Measurements from ENCODE around the gene CUBN. TPM values are rescaled to one million over a fixed set of nuclear protein-coding genes. Genes with fewer than 3 reads are reported as not detected.

CUBN gene
- total RNA-seq, 2 donors from 2014 or later, result 2.6 to 3.6 TPM

- intact Hi-C loops (cut with DNase I), result no loop called here
- Histone ChIP-seq H3K36me3 (replicated peaks in 1 of 2; ENCODE audit: insufficient read depth in 1 of 2, low read depth in 2 of 2) (no peaks in the 10 kb centered on the region), H3K27ac (no peak overlapping the region), H3K4me3 (no peak overlapping the region), H3K4me1 (no peaks in the 10 kb centered on the region), H3K9me3 (no peaks in the 10 kb centered on the region), H3K27me3 (no peaks in the 10 kb centered on the region)
- DNase-seq (no peak), ATAC-seq (no peak)
- whole genome bisulfite sequencing, 2 donors, result 71 to 76% methylated on average over 7 of the region's 7 CpGs
- TF ChIP-seq, protein P1, sequence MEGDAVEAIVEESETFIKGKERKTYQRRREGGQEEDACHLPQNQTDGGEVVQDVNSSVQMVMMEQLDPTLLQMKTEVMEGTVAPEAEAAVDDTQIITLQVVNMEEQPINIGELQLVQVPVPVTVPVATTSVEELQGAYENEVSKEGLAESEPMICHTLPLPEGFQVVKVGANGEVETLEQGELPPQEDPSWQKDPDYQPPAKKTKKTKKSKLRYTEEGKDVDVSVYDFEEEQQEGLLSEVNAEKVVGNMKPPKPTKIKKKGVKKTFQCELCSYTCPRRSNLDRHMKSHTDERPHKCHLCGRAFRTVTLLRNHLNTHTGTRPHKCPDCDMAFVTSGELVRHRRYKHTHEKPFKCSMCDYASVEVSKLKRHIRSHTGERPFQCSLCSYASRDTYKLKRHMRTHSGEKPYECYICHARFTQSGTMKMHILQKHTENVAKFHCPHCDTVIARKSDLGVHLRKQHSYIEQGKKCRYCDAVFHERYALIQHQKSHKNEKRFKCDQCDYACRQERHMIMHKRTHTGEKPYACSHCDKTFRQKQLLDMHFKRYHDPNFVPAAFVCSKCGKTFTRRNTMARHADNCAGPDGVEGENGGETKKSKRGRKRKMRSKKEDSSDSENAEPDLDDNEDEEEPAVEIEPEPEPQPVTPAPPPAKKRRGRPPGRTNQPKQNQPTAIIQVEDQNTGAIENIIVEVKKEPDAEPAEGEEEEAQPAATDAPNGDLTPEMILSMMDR (IDR thresholded peaks at IDR 0.05), result no peak
- no peak for TF ChIP-seq POLR2A (IDR thresholded peaks at IDR 0.05)
These were observed 95.9 kb downstream of the CUBN start for GRCh38 chr10:17033529-17034260.

- no peak for DNase-seq
- Histone ChIP-seq H3K27me3 (no peaks in the 10 kb centered on the region), H3K9me3 (no peaks in the 10 kb centered on the region), H3K27ac (no peak overlapping the region), H3K4me3 (no peak overlapping the region), H3K36me3 (replicated peaks in 1 of 2; ENCODE audit: insufficient read depth in 1 of 2, low read depth in 2 of 2) (no peaks in the 10 kb centered on the region), H3K4me1 (no peaks in the 10 kb centered on the region)
- ATAC-seq, result no peak
- 47 to 62% methylated on average over 13 of the region's 13 CpGs for WGBS, 2 donors
- intact Hi-C loops (cut with DNase I), result no loop called here
- no peak for TF ChIP-seq POLR2A (IDR thresholded peaks at IDR 0.05)
- TF ChIP-seq, protein P1 (IDR thresholded peaks at IDR 0.05), result no peak
These were observed 97.7 kb downstream of the CUBN start for GRCh38 chr10:17031637-17032635.

DNA sequence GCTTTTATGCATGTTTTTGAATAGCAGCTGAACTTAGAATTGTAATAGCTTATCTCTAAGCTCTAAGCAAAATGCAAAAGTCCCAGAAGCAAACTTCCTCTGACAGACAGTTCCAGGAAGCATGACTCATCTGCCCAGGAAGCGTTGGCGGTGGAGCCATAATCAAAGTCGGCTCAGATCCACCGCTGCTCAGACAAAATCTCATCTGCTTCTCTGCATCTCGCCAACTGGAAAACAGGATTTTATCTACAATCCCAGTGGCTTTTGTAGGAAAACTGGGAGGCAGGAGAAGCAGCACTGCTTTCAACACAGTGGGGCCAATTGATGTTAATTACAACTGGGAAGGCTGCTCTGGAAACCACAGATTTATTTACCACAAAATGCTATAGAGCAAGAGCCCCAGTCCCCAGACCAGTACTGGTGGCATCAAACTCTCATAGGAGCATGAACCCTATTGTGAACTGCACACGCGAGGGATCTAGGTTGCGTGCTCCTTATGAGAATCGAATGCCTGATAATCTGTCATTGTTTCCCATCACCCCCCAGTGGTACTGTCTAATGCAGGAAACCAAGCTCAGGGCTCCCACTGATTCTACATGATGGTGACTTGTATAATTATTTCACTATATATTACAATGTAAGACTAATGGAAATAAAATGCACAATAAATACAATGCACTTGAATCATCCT, 99.9 kb downstream of the CUBN start:
- Histone ChIP-seq H3K4me3 (no peak overlapping the region), H3K4me1 (no peaks in the 10 kb centered on the region), H3K36me3 (replicated peaks in 1 of 2; ENCODE audit: insufficient read depth in 1 of 2, low read depth in 2 of 2) (no peaks in the 10 kb centered on the region), H3K9me3 (no peaks in the 10 kb centered on the region), H3K27me3 (no peaks in the 10 kb centered on the region), H3K27ac (peak overlapping the region in 2 of 4 donors; percentile 8 to 13)
- intact Hi-C loops (cut with DNase I), result no loop called here
- ATAC-seq, result peak; percentile 64
- TF ChIP-seq, protein P1 (IDR thresholded peaks at IDR 0.05), result no peak
- TF ChIP-seq POLR2A (IDR thresholded peaks at IDR 0.05), result no peak
- WGBS, 2 donors, result 64 to 79% methylated on average over 9 of the region's 9 CpGs
- DNase-seq, result peak in 3 of 4 donors; percentile 29 to 61 (median 40)

DNA sequence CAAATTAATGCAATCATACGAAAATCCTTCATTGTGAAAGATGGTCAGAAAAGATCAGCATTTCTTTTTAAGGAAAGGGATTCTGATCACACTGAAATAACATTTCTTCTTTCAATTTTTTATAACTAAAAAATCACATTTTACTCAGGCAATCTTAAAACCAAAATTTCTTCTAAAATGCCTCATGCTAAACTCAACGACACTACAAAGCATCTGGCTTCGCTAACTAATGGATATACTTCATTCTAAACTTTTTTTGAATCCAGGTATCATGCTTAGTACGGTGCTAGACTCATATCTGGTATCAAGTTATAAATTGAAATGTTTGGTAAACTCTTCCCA, 100.4 kb downstream of the CUBN start:
- intact Hi-C loops (cut with DNase I), result no loop called here
- H3K9me3 ChIP-seq, result no peaks in the 10 kb centered on the region
- no peak for DNase-seq
- no peak overlapping the region for H3K4me3 ChIP-seq
- peak overlapping the region in 2 of 4 donors; percentile 8 to 13 for H3K27ac ChIP-seq
- H3K4me1 ChIP-seq, result no peaks in the 10 kb centered on the region
- TF ChIP-seq, protein P1 (IDR thresholded peaks at IDR 0.05), result no peak
- TF ChIP-seq POLR2A (IDR thresholded peaks at IDR 0.05), result no peak
- no peak for ATAC-seq
- H3K36me3 ChIP-seq (replicated peaks in 1 of 2; ENCODE audit: insufficient read depth in 1 of 2, low read depth in 2 of 2), result no peaks in the 10 kb centered on the region
- WGBS, 2 donors, result 51 to 64% methylated on average over 4 of the region's 4 CpGs
- no peaks in the 10 kb centered on the region for H3K27me3 ChIP-seq
